SK-N-SH (cell line): ENCODE data around the gene LUC7L3.

Source experiments
- CHD2 ChIP-seq: fragments of 150-350 bp; IDR thresholded peaks from 2 replicates; pipeline ENCODE4 v1.6.1; 2018; ENCODE audit warnings: low read length; ENCODE audit not compliant: partially characterized antibody
- CTCF ChIP-seq: fragments of 200-600 bp; sonication (generic); IDR thresholded peaks from 2 replicates; pipeline ENCODE4 v1.6.1; 2017; ENCODE audit warnings: antibody characterized with exemption, mild to moderate bottlenecking, moderate library complexity
- FOSL2 ChIP-seq: IDR thresholded peaks from 2 replicates; pipeline ENCODE4 v1.4.0; 2012; ENCODE audit warnings: low read depth, mild to moderate bottlenecking, moderate library complexity, borderline replicate concordance
- GABPA ChIP-seq: IDR thresholded peaks from 2 replicates; pipeline ENCODE4 v1.4.0; 2012; ENCODE audit warnings: low read depth, mild to moderate bottlenecking
- NFIC ChIP-seq: IDR thresholded peaks from 2 replicates; pipeline ENCODE4 v1.4.0; 2012; ENCODE audit warnings: borderline replicate concordance
- NRF1 ChIP-seq: IDR thresholded peaks from 2 replicates; pipeline ENCODE4 v1.6.1; 2012; ENCODE audit warnings: low read depth, mild to moderate bottlenecking, low read length
- PBX3 ChIP-seq: IDR thresholded peaks from 2 replicates; pipeline ENCODE4; 2012
- POLR2AphosphoS5 ChIP-seq: IDR thresholded peaks from 2 replicates; pipeline ENCODE4 v1.6.1; 2012; ENCODE audit warnings: low read depth, low read length
- RAD21 ChIP-seq: IDR thresholded peaks from 2 replicates; pipeline ENCODE4 v1.6.1; 2012; ENCODE audit warnings: mild to moderate bottlenecking, low read length
- REST ChIP-seq: IDR thresholded peaks from 2 replicates; pipeline ENCODE4 v1.6.1; 2012; ENCODE audit warnings: mild to moderate bottlenecking, low read depth, low read length, moderate library complexity
- TEAD4 ChIP-seq: IDR thresholded peaks from 2 replicates; pipeline ENCODE4 v1.4.0; 2012; ENCODE audit warnings: mild to moderate bottlenecking, borderline replicate concordance; ENCODE audit not compliant: insufficient read depth
- USF2 ChIP-seq: fragments of 150-350 bp; IDR thresholded peaks from 2 replicates; pipeline ENCODE4 v1.6.1; 2017; ENCODE audit warnings: antibody characterized with exemption, low read length, low read depth, borderline replicate concordance

- TF ChIP-seq CTCF (no peak), FOSL2 (no peak), CHD2 (no peak), PBX3 (no peak), GABPA (no peak), RAD21 (no peak), POLR2AphosphoS5 (no peak), NRF1 (no peak), USF2 (no peak), REST (no peak), NFIC (no peak), TEAD4 (no peak)
These were observed 50.5 kb downstream of the LUC7L3 start for GRCh38 chr17:50769884-50770283.
